Astrocyte of the cerebellum (primary cell): ENCODE results near the gene IRAK2.
"Not testable (repeated sequence)": the region's sequence is repeated elsewhere in the genome, so short reads cannot be mapped to it uniquely, and the experiment has no call there.

Source experiments
- DNase-seq: peaks from one replicate; pipeline ENCODE4 v3.0.0-alpha.2; 2011; ENCODE audit warnings: low read depth
- H3K4me3 ChIP-seq: 2 replicates; pipeline ENCODE4 v1.5.1; 2011; ENCODE audit warnings: mild to moderate bottlenecking, low read depth, low read length, moderate library complexity
- CTCF ChIP-seq: IDR thresholded peaks from 2 replicates; pipeline ENCODE4 v1.5.1; 2012; ENCODE audit warnings: low read length, low read depth, moderate library complexity, mild to moderate bottlenecking; ENCODE audit errors: missing control alignments
- in situ Hi-C: cut with HindIII; loops from 2 replicates; pipeline ENCODE4 v1.10.0; 2017; ENCODE audit warnings: low sequenced_read_pairs

Gene IRAK2

GRCh38 chr3:10157031-10157430 is 7.7 kb upstream of the IRAK2 start:
- no peak for TF ChIP-seq CTCF
- in situ Hi-C loops: no loop called here
- DNase-seq: no peak

GRCh38 chr3:10158555-10158954 is 6.2 kb upstream of the IRAK2 start:
- DNase-seq, in situ Hi-C loops, H3K4me3 ChIP-seq: not testable (repeated sequence)

More at GRCh38 chr3:10157031-10157430, 7.7 kb upstream of the IRAK2 start:
- H3K4me3 ChIP-seq: no peak overlapping the region

- DNase-seq: peak; percentile 64
- TF ChIP-seq CTCF: no peak
- in situ Hi-C loops: loop anchor here (5.0 kb wide), 2 partner anchors 33 to 87 kb away; partner anchors contain the start of gene TATDN2
- no peak overlapping the region for H3K4me3 ChIP-seq
Measured at GRCh38 chr3:10160346-10160745, 4.4 kb upstream of the IRAK2 start.

GRCh38 chr3:10160925-10161324 is 3.8 kb upstream of the IRAK2 start:
- no peak overlapping the region for H3K4me3 ChIP-seq
- in situ Hi-C loops: loop anchor here (5.0 kb wide), 2 partner anchors 34 to 86 kb away; partner anchors contain the start of gene TATDN2
- no peak for TF ChIP-seq CTCF
- no peak for DNase-seq

- DNase-seq: no peak
- no peak overlapping the region for H3K4me3 ChIP-seq
- TF ChIP-seq CTCF: no peak
- in situ Hi-C loops: loop anchor here (5.0 kb wide), 2 partner anchors 35 to 85 kb away; partner anchors contain the start of gene TATDN2
Measured at GRCh38 chr3:10162185-10162584, 2.5 kb upstream of the IRAK2 start.

- DNase-seq: not testable (repeated sequence)
- H3K4me3 ChIP-seq: peak overlapping the region; percentile 86
- in situ Hi-C loops: loop anchor here (5.0 kb wide), 2 partner anchors 37 to 83 kb away; partner anchors contain the start of gene TATDN2
Measured at GRCh38 chr3:10164201-10164545, 546 bp upstream of the IRAK2 start.

GRCh38 chr3:10166213-10166604 is 1.5 kb downstream of the IRAK2 start:
- in situ Hi-C loops: no loop called here
- no peak for DNase-seq
- no peak for TF ChIP-seq CTCF
- H3K4me3 ChIP-seq: no peak overlapping the region

- in situ Hi-C loops: no loop called here
- no peak for TF ChIP-seq CTCF
- H3K4me3 ChIP-seq: no peak overlapping the region
- no peak for DNase-seq
Measured at GRCh38 chr3:10169000-10169496, 4.3 kb downstream of the IRAK2 start.
